GM18873 (cell line): ENCODE results near the gene CCDC34.

Experiments
- ATAC-seq: cut with Tn5 transposase; IDR thresholded peaks from one replicate; pipeline ENCODE4 v1.9.1; 2021; ENCODE audit warnings: mild to moderate bottlenecking, moderate library complexity, moderate number of reproducible peaks; ENCODE audit not compliant: unreplicated experiment, low FRiP score

CCDC34 gene

GRCh38 chr11:27293515-27294417 is 69.2 kb downstream of the CCDC34 start:
- ATAC-seq: no peak

- ATAC-seq: no peak
These were observed 70.4 kb downstream of the CCDC34 start for GRCh38 chr11:27292637-27293010.

- ATAC-seq: no peak
These were observed 70.9 kb downstream of the CCDC34 start for GRCh38 chr11:27291954-27292636.

- no peak for ATAC-seq
These were observed 71.6 kb downstream of the CCDC34 start for GRCh38 chr11:27291302-27291889.

GRCh38 chr11:27290261-27291050 is 72.6 kb downstream of the CCDC34 start:
- ATAC-seq: no peak
